ENCODE results near the gene HAUS6. TPM values are rescaled to one million over a fixed set of nuclear protein-coding genes. Genes with fewer than 3 reads are reported as not detected.

HAUS6 gene
- total and polyA plus RNA-seq, 2 experiments from 2014 or later: 32.7 to 48.7 TPM

DNA sequence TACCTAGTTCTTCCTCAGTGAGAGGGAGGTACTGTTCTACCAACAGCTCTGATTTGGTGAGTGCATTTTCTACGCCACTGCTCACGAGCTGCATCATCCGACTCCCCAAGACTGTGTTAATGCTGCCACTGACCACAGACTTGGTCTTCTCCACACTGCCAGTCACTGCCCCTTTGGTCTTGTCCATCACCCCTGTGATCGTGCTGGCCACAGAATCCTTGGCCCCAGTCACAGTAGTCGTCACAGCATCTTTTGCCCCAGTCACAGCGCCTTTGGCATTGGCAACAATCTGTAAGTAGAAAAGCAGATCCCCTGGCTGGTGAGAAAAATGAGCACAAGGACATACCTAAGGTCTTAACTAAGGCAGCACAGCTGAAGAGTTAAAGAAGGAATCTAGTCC is 18.2 kb upstream of the HAUS6 start (continued):
- TF ChIP-seq, protein P1, sequence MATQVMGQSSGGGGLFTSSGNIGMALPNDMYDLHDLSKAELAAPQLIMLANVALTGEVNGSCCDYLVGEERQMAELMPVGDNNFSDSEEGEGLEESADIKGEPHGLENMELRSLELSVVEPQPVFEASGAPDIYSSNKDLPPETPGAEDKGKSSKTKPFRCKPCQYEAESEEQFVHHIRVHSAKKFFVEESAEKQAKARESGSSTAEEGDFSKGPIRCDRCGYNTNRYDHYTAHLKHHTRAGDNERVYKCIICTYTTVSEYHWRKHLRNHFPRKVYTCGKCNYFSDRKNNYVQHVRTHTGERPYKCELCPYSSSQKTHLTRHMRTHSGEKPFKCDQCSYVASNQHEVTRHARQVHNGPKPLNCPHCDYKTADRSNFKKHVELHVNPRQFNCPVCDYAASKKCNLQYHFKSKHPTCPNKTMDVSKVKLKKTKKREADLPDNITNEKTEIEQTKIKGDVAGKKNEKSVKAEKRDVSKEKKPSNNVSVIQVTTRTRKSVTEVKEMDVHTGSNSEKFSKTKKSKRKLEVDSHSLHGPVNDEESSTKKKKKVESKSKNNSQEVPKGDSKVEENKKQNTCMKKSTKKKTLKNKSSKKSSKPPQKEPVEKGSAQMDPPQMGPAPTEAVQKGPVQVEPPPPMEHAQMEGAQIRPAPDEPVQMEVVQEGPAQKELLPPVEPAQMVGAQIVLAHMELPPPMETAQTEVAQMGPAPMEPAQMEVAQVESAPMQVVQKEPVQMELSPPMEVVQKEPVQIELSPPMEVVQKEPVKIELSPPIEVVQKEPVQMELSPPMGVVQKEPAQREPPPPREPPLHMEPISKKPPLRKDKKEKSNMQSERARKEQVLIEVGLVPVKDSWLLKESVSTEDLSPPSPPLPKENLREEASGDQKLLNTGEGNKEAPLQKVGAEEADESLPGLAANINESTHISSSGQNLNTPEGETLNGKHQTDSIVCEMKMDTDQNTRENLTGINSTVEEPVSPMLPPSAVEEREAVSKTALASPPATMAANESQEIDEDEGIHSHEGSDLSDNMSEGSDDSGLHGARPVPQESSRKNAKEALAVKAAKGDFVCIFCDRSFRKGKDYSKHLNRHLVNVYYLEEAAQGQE (IDR thresholded peaks at IDR 0.05; ENCODE audit: unreplicated experiment): no peak
- TF ChIP-seq, protein P2, sequence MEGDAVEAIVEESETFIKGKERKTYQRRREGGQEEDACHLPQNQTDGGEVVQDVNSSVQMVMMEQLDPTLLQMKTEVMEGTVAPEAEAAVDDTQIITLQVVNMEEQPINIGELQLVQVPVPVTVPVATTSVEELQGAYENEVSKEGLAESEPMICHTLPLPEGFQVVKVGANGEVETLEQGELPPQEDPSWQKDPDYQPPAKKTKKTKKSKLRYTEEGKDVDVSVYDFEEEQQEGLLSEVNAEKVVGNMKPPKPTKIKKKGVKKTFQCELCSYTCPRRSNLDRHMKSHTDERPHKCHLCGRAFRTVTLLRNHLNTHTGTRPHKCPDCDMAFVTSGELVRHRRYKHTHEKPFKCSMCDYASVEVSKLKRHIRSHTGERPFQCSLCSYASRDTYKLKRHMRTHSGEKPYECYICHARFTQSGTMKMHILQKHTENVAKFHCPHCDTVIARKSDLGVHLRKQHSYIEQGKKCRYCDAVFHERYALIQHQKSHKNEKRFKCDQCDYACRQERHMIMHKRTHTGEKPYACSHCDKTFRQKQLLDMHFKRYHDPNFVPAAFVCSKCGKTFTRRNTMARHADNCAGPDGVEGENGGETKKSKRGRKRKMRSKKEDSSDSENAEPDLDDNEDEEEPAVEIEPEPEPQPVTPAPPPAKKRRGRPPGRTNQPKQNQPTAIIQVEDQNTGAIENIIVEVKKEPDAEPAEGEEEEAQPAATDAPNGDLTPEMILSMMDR (conservative IDR thresholded peaks at IDR 0.05; ENCODE audit: low read depth in 2 of 2): no peak
- TF ChIP-seq POLR2AphosphoS5 (IDR thresholded peaks at IDR 0.05; ENCODE audit: low read depth): no peak
- no peak for TF ChIP-seq EZH2phosphoT487 (IDR thresholded peaks at IDR 0.05; ENCODE audit: unreplicated experiment)
- no peak for TF ChIP-seq STAT1 (IDR thresholded peaks at IDR 0.05; ENCODE audit: unreplicated experiment)
- no peak for TF ChIP-seq NANOG (IDR thresholded peaks at IDR 0.05; ENCODE audit: borderline replicate concordance)
- TF ChIP-seq ZNF114 (CRISPR knock-in tag; IDR thresholded peaks at IDR 0.05): no peak
- TF ChIP-seq ZNF331 (CRISPR knock-in tag; IDR thresholded peaks at IDR 0.05; ENCODE audit: low read depth): no peak
- TF ChIP-seq EZH2 (IDR thresholded peaks at IDR 0.05; ENCODE audit: low read depth, unreplicated experiment): no peak

DNA sequence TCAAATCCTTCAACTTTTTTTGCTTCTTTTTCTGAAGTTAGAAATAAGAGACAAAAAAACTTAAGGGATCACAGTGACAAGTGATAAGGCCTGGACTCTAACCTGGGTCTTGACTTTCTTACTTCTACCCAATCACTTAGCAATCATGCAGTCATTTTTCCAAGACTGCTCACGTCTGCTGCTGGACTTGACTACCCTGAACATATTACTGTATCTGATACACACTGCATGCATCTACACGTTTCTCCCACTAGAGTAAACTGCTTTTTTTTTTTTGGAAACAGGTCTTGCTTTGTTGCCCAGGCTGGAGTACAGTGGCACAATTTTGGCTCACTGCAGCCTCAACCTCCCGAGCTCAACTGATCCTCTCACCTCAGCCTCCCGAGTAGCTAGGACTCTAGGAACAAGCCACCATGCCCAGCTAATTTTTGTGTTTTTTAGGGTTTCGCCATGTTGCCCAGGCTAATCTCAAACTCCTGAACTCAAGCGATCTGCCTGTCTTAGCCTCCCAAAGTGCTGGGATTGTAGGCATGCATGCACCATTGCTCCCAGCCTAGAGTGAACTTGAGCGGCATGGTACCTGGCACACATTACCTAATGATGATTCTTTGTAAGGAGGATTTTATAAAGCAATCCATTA is 17.2 kb upstream of the HAUS6 start:
- H3K27me3 ChIP-seq (ENCODE audit: insufficient read depth): no peaks in the 10 kb centered on the region
- H2AFZ ChIP-seq: no peak overlapping the region
- H3K36me3 ChIP-seq (ENCODE audit: insufficient read depth): peaks cover 30% of the 10 kb centered on the region
- no peak for ATAC-seq
- no peaks in the 10 kb centered on the region; the same call in 1 of the 2 replicates for H3F3A ChIP-seq (replicated peaks; ENCODE audit: low read depth)
- no peak overlapping the region for H3K27ac ChIP-seq (ENCODE audit: low read depth)
- no peak for DNase-seq (ENCODE audit: low spot score)
- Mint-ChIP-seq H3K27me3 (ENCODE audit: insufficient read depth, low read depth, poor library complexity) (peaks cover 4% of the 10 kb centered on the region), H3K4me3 (no peak overlapping the region), H3K27ac (no peak overlapping the region), H3K36me3 (ENCODE audit: low read depth) (peaks cover 88% of the 10 kb centered on the region), H3K4me1 (peaks cover 11% of the 10 kb centered on the region), H3K9me3 (no peaks in the 10 kb centered on the region)
- 0 out of 2 replicates have a peak, but pooled peaks cover 1% of the 10 kb centered on the region for H4K20me1 ChIP-seq (replicated peaks; ENCODE audit: insufficient read depth)
- H3K4me2 ChIP-seq: no peak overlapping the region
- H3K4me1 ChIP-seq (ENCODE audit: insufficient read depth): peaks cover 14% of the 10 kb centered on the region; the same call in 1 of the 2 replicates
- no peak overlapping the region for H3K4me3 ChIP-seq
- no peaks in the 10 kb centered on the region for H3K9me2 ChIP-seq (ENCODE audit: insufficient read depth)
- no peaks in the 10 kb centered on the region for H3K79me2 ChIP-seq (replicated peaks; ENCODE audit: insufficient read depth)
- no peak for TF ChIP-seq CREB1 (CRISPR knock-in tag; IDR thresholded peaks at IDR 0.05; ENCODE audit: low read depth)
- no peak for TF ChIP-seq ZNF331 (CRISPR knock-in tag; IDR thresholded peaks at IDR 0.05; ENCODE audit: low read depth)
- no peak for TF ChIP-seq EZH2 (IDR thresholded peaks at IDR 0.05; ENCODE audit: low read depth, unreplicated experiment)
- TF ChIP-seq STAT1 (IDR thresholded peaks at IDR 0.05; ENCODE audit: unreplicated experiment): no peak
- TF ChIP-seq EZH2phosphoT487 (IDR thresholded peaks at IDR 0.05; ENCODE audit: unreplicated experiment): no peak
- TF ChIP-seq POLR2AphosphoS5 (IDR thresholded peaks at IDR 0.05; ENCODE audit: low read depth): no peak
- TF ChIP-seq, protein P2 (conservative IDR thresholded peaks at IDR 0.05; ENCODE audit: low read depth in 2 of 2): no peak
- TF ChIP-seq NANOG (IDR thresholded peaks at IDR 0.05; ENCODE audit: borderline replicate concordance): no peak
- no peak for TF ChIP-seq ZNF114 (CRISPR knock-in tag; IDR thresholded peaks at IDR 0.05)
- TF ChIP-seq, protein P3, sequence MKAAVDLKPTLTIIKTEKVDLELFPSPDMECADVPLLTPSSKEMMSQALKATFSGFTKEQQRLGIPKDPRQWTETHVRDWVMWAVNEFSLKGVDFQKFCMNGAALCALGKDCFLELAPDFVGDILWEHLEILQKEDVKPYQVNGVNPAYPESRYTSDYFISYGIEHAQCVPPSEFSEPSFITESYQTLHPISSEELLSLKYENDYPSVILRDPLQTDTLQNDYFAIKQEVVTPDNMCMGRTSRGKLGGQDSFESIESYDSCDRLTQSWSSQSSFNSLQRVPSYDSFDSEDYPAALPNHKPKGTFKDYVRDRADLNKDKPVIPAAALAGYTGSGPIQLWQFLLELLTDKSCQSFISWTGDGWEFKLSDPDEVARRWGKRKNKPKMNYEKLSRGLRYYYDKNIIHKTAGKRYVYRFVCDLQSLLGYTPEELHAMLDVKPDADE (IDR thresholded peaks at IDR 0.05): no peak
- no peak for TF ChIP-seq JUNB (IDR thresholded peaks at IDR 0.05; ENCODE audit: unreplicated experiment)

Data from GM23338 (cell line).